H1 (cell line): ENCODE measurements around the gene PSME2. TPM values are rescaled to one million over a fixed set of nuclear protein-coding genes. Genes with fewer than 3 reads are reported as not detected.

Source experiments
- CTCF ChIA-PET: fragments of 300-600 bp; sonication (Branson Sonifier 250); formaldehyde crosslinking; loops from one replicate; lab custom pipeline; 2021; ENCODE audit not compliant: partially characterized antibody; lab: Charles Lee
- POLR2A ChIA-PET: fragments of 300-600 bp; sonication (Branson Sonifier 250); formaldehyde crosslinking; loops from one replicate; lab custom pipeline; 2021; ENCODE audit warnings: inconsistent platforms; ENCODE audit not compliant: partially characterized antibody; lab: Charles Lee
- DNase-seq, 2 experiments: peaks; one replicate each; pipeline versions ENCODE4 v3.0.0 to v3.0.0-alpha.2; 2010 to 2022; ENCODE audit warnings: low spot score in 2 of 2, low read depth in 1 of 2, mixed read lengths in 1 of 2
- FAIRE-seq: peaks from 2 replicates; lab custom pipeline; 2011; peaks lifted over from hg19 to GRCh38; lab: Jason Lieb, UNC
- H2AFZ ChIP-seq: 2 replicates; pipeline ENCODE4 v1.8.1; 2012; ENCODE audit warnings: low read length, inconsistent platforms
- H2AK5ac ChIP-seq: 2 replicates; pipeline ENCODE4 v1.6.1; 2013; ENCODE audit warnings: low read depth, low read length
- H2BK120ac ChIP-seq: replicated peaks from 2 replicates; pipeline ENCODE3; 2013; ENCODE audit warnings: low read depth, low read length, inconsistent platforms
- H2BK12ac ChIP-seq: 2 replicates; pipeline ENCODE4 v1.6.1; 2013; ENCODE audit warnings: low read depth, low read length
- H2BK15ac ChIP-seq: 2 replicates; pipeline ENCODE4 v1.6.1; 2013; ENCODE audit warnings: low read length
- H2BK20ac ChIP-seq: 2 replicates; pipeline ENCODE4 v1.6.1; 2013; ENCODE audit warnings: low read length
- H2BK5ac ChIP-seq: 2 replicates; pipeline ENCODE4 v1.6.1; 2013; ENCODE audit warnings: low read depth, low read length
- H3K14ac ChIP-seq: 2 replicates; pipeline ENCODE4 v1.6.1; 2013; ENCODE audit warnings: inconsistent platforms; ENCODE audit not compliant: insufficient read length
- H3K18ac ChIP-seq: 2 replicates; pipeline ENCODE4 v1.6.1; 2013; ENCODE audit warnings: low read length; ENCODE audit errors: extremely low read depth
- H3K23ac ChIP-seq: 2 replicates; pipeline ENCODE4 v1.6.1; 2013; ENCODE audit warnings: inconsistent platforms; ENCODE audit not compliant: insufficient read length
- H3K23me2 ChIP-seq: 2 replicates; pipeline ENCODE4 v1.6.1; 2013; ENCODE audit warnings: low read depth, low read length
- H3K27ac ChIP-seq: 2 replicates; pipeline ENCODE4 v1.6.1; 2011; ENCODE audit warnings: low read depth, low read length, inconsistent platforms
- H3K27me3 ChIP-seq, 4 experiments: replicated peaks in 1 of 4; 1 replicate in 1 of 4; 2 replicates in 3 of 4; pipeline versions ENCODE4 v1.6.1 to v1.8.1; 2011 to 2013; ENCODE audit warnings: low read length in 3 of 4, mild to moderate bottlenecking in 3 of 4, inconsistent platforms in 2 of 4, mixed read lengths in 2 of 4, moderate library complexity in 1 of 4; ENCODE audit not compliant: control insufficient read depth in 3 of 4, insufficient read depth in 3 of 4; ENCODE audit errors: extremely low read depth in 1 of 4
- H3K36me3 ChIP-seq, 4 experiments: 2 replicates each; pipeline versions ENCODE4 v1.6.1 to v1.8.1; 2011 to 2013; ENCODE audit warnings: mild to moderate bottlenecking in 4 of 4, low read length in 3 of 4, moderate library complexity in 2 of 4, control low read depth in 1 of 4, inconsistent platforms in 1 of 4; ENCODE audit not compliant: insufficient read depth in 4 of 4, control insufficient read depth in 2 of 4
- H3K4ac ChIP-seq: replicated peaks from 2 replicates; pipeline ENCODE3; 2013; ENCODE audit warnings: low read length, low read depth, mixed read lengths, inconsistent platforms; ENCODE audit not compliant: insufficient read length
- H3K4me1 ChIP-seq, 4 experiments: replicated peaks in 1 of 4; 1 replicate in 1 of 4; 2 replicates in 3 of 4; pipeline versions ENCODE4 v1.6.1 to v1.8.1; 2011 to 2013; ENCODE audit warnings: low read length in 3 of 4, inconsistent platforms in 2 of 4, mixed read lengths in 1 of 4; ENCODE audit not compliant: insufficient read depth in 4 of 4, control insufficient read depth in 3 of 4
- H3K4me2 ChIP-seq, 2 experiments: 2 replicates each; pipeline versions ENCODE4 v1.6.1 to v1.8.1; 2011 to 2013; ENCODE audit warnings: low read depth in 2 of 2, low read length in 2 of 2, control low read depth in 1 of 2, inconsistent platforms in 1 of 2, mild to moderate bottlenecking in 1 of 2; ENCODE audit not compliant: insufficient read depth in 1 of 2
- H3K4me3 ChIP-seq, 4 experiments: fragments of 200-600, 300-600 bp in 1 of 4; sonication (generic), shearing (Covaris generic), sonication (Bioruptor Twin) in 1 of 4; 2 replicates each; pipeline versions ENCODE4 v1.5.1 to v1.8.1; 2011 to 2016; ENCODE audit warnings: low read length in 4 of 4, low read depth in 3 of 4, control low read depth in 2 of 4, inconsistent platforms in 2 of 4, mild to moderate bottlenecking in 2 of 4, mixed read lengths in 1 of 4, moderate library complexity in 1 of 4; ENCODE audit not compliant: insufficient read depth in 2 of 4; ENCODE audit errors: extremely low read depth in 1 of 4
- H3K56ac ChIP-seq: replicated peaks from 2 replicates; pipeline ENCODE3; 2013; ENCODE audit warnings: low read depth, mild to moderate bottlenecking, mixed read lengths, low read length, inconsistent platforms; ENCODE audit not compliant: insufficient read length
- H3K79me1 ChIP-seq: 2 replicates; pipeline ENCODE4 v1.6.1; 2013; ENCODE audit warnings: low read depth, low read length, control low read depth
- H3K79me2 ChIP-seq, 2 experiments: 2 replicates each; pipeline versions ENCODE4 v1.6.1 to v1.8.1; 2012 to 2013; ENCODE audit warnings: low read length in 2 of 2, mild to moderate bottlenecking in 2 of 2, inconsistent platforms in 1 of 2; ENCODE audit not compliant: insufficient read depth in 2 of 2, control insufficient read depth in 1 of 2
- H3K9ac ChIP-seq, 4 experiments: replicated peaks in 1 of 4; 1 replicate in 1 of 4; 2 replicates in 3 of 4; pipeline versions ENCODE4 v1.6.1 to v1.8.1; 2011 to 2013; ENCODE audit warnings: low read depth in 3 of 4, low read length in 3 of 4, control low read depth in 2 of 4, mild to moderate bottlenecking in 2 of 4, moderate library complexity in 2 of 4, inconsistent platforms in 1 of 4; ENCODE audit errors: extremely low read depth in 1 of 4
- H3K9me3 ChIP-seq, 2 experiments: 2 replicates each; pipeline versions ENCODE4 v1.6.1 to v1.8.1; 2012 to 2013; ENCODE audit warnings: mild to moderate bottlenecking in 2 of 2, moderate library complexity in 2 of 2, control low read depth in 1 of 2, inconsistent platforms in 1 of 2, low read depth in 1 of 2, low read length in 1 of 2, mixed read lengths in 1 of 2; ENCODE audit not compliant: insufficient read depth in 2 of 2
- H4K20me1 ChIP-seq, 2 experiments: replicated peaks in 1 of 2; 2 replicates each; pipeline versions ENCODE3 to v1.8.1; 2011 to 2013; ENCODE audit warnings: inconsistent platforms in 2 of 2, low read length in 2 of 2, mild to moderate bottlenecking in 1 of 2; ENCODE audit not compliant: insufficient read depth in 2 of 2, control insufficient read depth in 1 of 2
- H4K5ac ChIP-seq: 2 replicates; pipeline ENCODE4 v1.6.1; 2013; ENCODE audit warnings: low read length, low read depth, mixed read lengths, inconsistent platforms; ENCODE audit not compliant: insufficient read length
- H4K8ac ChIP-seq: 2 replicates; pipeline ENCODE4 v1.8.0; 2013; ENCODE audit warnings: mild to moderate bottlenecking, moderate library complexity, low read length, inconsistent platforms; ENCODE audit not compliant: insufficient read depth; ENCODE audit errors: extremely low read depth
- H4K91ac ChIP-seq: replicated peaks from 2 replicates; pipeline ENCODE3; 2013; ENCODE audit warnings: low read length, mixed read lengths, inconsistent platforms; ENCODE audit not compliant: insufficient read length
- CREB1 ChIP-seq: IDR thresholded peaks from 2 replicates; pipeline ENCODE4 v1.6.1; 2012; ENCODE audit warnings: inconsistent platforms
- E2F6 ChIP-seq: IDR thresholded peaks from 2 replicates; pipeline ENCODE4 v1.6.1; 2012; ENCODE audit warnings: inconsistent platforms
- KDM4A ChIP-seq: IDR thresholded peaks from one replicate; pipeline ENCODE4 v1.7.1; 2012; ENCODE audit warnings: low read depth, mild to moderate bottlenecking, moderate library complexity, low read length, inconsistent platforms; ENCODE audit not compliant: severe bottlenecking
- MAX ChIP-seq: IDR thresholded peaks from 2 replicates; pipeline ENCODE4 v1.6.1; 2012; ENCODE audit warnings: inconsistent platforms
- POLR2A ChIP-seq, 2 experiments: IDR thresholded peaks; 1 replicate in 1 of 2; 2 replicates in 1 of 2; pipeline ENCODE4 v1.6.1; 2011; ENCODE audit warnings: low read depth in 2 of 2, low read length in 2 of 2, mild to moderate bottlenecking in 2 of 2; ENCODE audit errors: control extremely low read depth in 1 of 2
- RXRA ChIP-seq: IDR thresholded peaks from 2 replicates; pipeline ENCODE4 v1.6.1; 2011; ENCODE audit warnings: low read depth, mild to moderate bottlenecking, low read length, moderate library complexity; ENCODE audit not compliant: insufficient read depth
- SAP30 ChIP-seq: fragments of 300-600 bp; sonication (generic); IDR thresholded peaks from 2 replicates; pipeline ENCODE4 v1.7.1; 2012; ENCODE audit warnings: low read length, moderate library complexity, mild to moderate bottlenecking, inconsistent platforms; ENCODE audit not compliant: insufficient read depth, insufficient replicate concordance
- SIN3A ChIP-seq, 2 experiments: IDR thresholded peaks in 1 of 2; conservative IDR thresholded peaks in 1 of 2; 2 replicates each; pipeline ENCODE4 v1.6.1; 2011 to 2012; ENCODE audit warnings: low read length in 2 of 2, improper control_type of control experiment in 1 of 2, low read depth in 1 of 2, mild to moderate bottlenecking in 1 of 2
- YY1 ChIP-seq: IDR thresholded peaks from 2 replicates; pipeline ENCODE4 v1.6.1; 2011; ENCODE audit warnings: low read depth, mild to moderate bottlenecking, low read length
- WGBS, 2 experiments: shearing (Covaris generic) in 1 of 2; methylation state at CpG; one replicate each; pipeline versions ENCODE4 v1.1.6 to v1.1.7; 2013 to 2015; ENCODE audit warnings: low lambda C conversion rate in 2 of 2, mixed read lengths in 2 of 2, inconsistent platforms in 1 of 2, low coverage in 1 of 2, missing lambda C conversion rate in 1 of 2; ENCODE audit not compliant: insufficient replicate concordance in 2 of 2, insufficient coverage in 1 of 2, insufficient read length in 1 of 2; ENCODE audit errors: extremely low coverage in 1 of 2, missing lambda C conversion rate in 1 of 2; 5-methylcytosine and 5-hydroxymethylcytosine counted together
- polyA plus RNA-seq, 7 experiments: library from polyadenylated mRNA; depleted of rRNA in 3 of 7; stranded (reverse) in 5 of 7; unstranded in 2 of 7; fragments of >200 nt in 5 of 7; fragments of 200-250 nt in 2 of 7; gene quantifications; 1 replicate in 5 of 7; 2 replicates in 1 of 7; 4 replicates in 1 of 7; pipeline versions ENCODE4 v1.2.1 to v1.2.3, GENCODE V29; 2011 to 2013; ENCODE audit warnings: missing spikeins in 2 of 7, mixed read lengths in 2 of 7
- total RNA-seq: library from RNA; stranded (reverse); fragmentation: NEBNext Ultra II Directional; extraction: Animal tissue kit (Norgen Biotek cat#: 25700); gene quantifications from 2 replicates; pipeline ENCODE4 v1.2.1, GENCODE V29; 2021

The PSME2 gene
- total and polyA plus RNA-seq, 2 of the 8 experiments (the other 6 are each of a cell fraction or from before 2014, with no cell fraction given): 71.8 to 111 TPM

- DNase-seq: no peak
- H3K4me2 ChIP-seq: peak overlapping the region; percentile 75 to 96
- H3K79me2 ChIP-seq: no peaks in the 10 kb centered on the region
- peaks cover 0 to 2% of the 10 kb centered on the region in 2 experiments for H4K20me1 ChIP-seq
- H3K27ac ChIP-seq: no peak overlapping the region
- peak overlapping the region; percentile 36 to 65 (median 54); a peak in 6 of 7 replicates for H3K9ac ChIP-seq
- peak overlapping the region; percentile 62 to 77 (median 71) for H3K4me3 ChIP-seq
- TF ChIP-seq KDM4A: peak; percentile 27
- no peak for TF ChIP-seq CREB1
- peak in 1 of 2 experiments; percentile 71; a peak in 1 of 4 replicates for TF ChIP-seq SIN3A (conservative IDR thresholded peaks at IDR 0.05 in 1 of 2, IDR thresholded peaks at IDR 0.05 in 1 of 2; ENCODE audit: low read depth in 1 of 2, low read length in 2 of 2)
- peak; percentile 68 for TF ChIP-seq MAX
- 0 out of 2 replicates have a peak, but pooled peaks have one; percentile 8 for TF ChIP-seq YY1
- TF ChIP-seq POLR2A (IDR thresholded peaks at IDR 0.05; ENCODE audit: control extremely low read depth in 1 of 2, low read depth in 2 of 2, low read length in 2 of 2): peak in 1 of 2 experiments; percentile 28; a peak in 1 of 3 replicates
- TF ChIP-seq SAP30: peak; percentile 76
- TF ChIP-seq RXRA: no peak
- TF ChIP-seq E2F6: peak; percentile 2; the same call in 1 of the 2 replicates
- TF ChIP-seq, all 59 proteins: peak for 7
- no peak overlapping the region for H4K91ac ChIP-seq
- WGBS, 2 experiments: 6% methylated on average over 30 of the region's 30 CpGs; no CpG with 5 or more reads in 1 of the 2 experiments
- H4K5ac ChIP-seq: no peak overlapping the region
- no peak overlapping the region for H2BK20ac ChIP-seq
- H3K79me1 ChIP-seq: no peaks in the 10 kb centered on the region
- H2BK12ac ChIP-seq: peak overlapping the region; percentile 29; the same call in 1 of the 2 replicates
- H4K8ac ChIP-seq: no peak overlapping the region
- H3K23me2 ChIP-seq: peaks cover 5% of the 10 kb centered on the region; the same call in 1 of the 2 replicates
- H2BK5ac ChIP-seq: 0 out of 2 replicates have a peak overlapping the region, but pooled peaks have one; percentile 30
- H3K23ac ChIP-seq: no peak overlapping the region
- POLR2A ChIA-PET: interaction anchor here (0.8 to 10.7 kb wide), 13 partner anchors 8 to 121 kb away, joined by 3 to 158 read pairs (median 6); partner anchors contain the start of genes CARMIL3, EMC9, IPO4 and IRF9
- no peaks in the 10 kb centered on the region for H3K27me3 ChIP-seq
- CTCF ChIA-PET: interaction anchor here (1.4 to 1.5 kb wide), 2 partner anchors 10 to 11 kb away, joined by 3 to 4 read pairs; no protein-coding TSS in a partner anchor
- peak overlapping the region; percentile 47; the same call in 1 of the 2 replicates for H2AFZ ChIP-seq
- no peak overlapping the region for H2AK5ac ChIP-seq
- H3K9me3 ChIP-seq: no peaks in the 10 kb centered on the region
- H3K4me1 ChIP-seq: peaks cover 0 to 9% (median 7%) of the 10 kb centered on the region in 4 experiments; a peak in 4 of 7 replicates
- no peak overlapping the region for H2BK120ac ChIP-seq
- H3K18ac ChIP-seq: peak overlapping the region; percentile 83
- peaks cover 0 to 4% (median 0%) of the 10 kb centered on the region in 4 experiments; a peak in 2 of 8 replicates for H3K36me3 ChIP-seq
- H2BK15ac ChIP-seq: 0 out of 2 replicates have a peak overlapping the region, but pooled peaks have one; percentile 46
- FAIRE-seq: no peak
- H3K14ac ChIP-seq: no peak overlapping the region
- H3K4ac ChIP-seq: no peak overlapping the region
- no peak overlapping the region for H3K56ac ChIP-seq
Observed at GRCh38 chr14:24172261-24172860, 26.0 kb upstream of the PSME2 start.
